PC-3 (cell line): Measurements from ENCODE around the gene GTPBP8.

ENCODE experiments used
- CTCF ChIP-seq: fragments of 300-600 bp; sonication (generic); conservative IDR thresholded peaks from 2 replicates; pipeline ENCODE4 v1.5.1; 2017; ENCODE audit warnings: antibody characterized with exemption, low read depth, mild to moderate bottlenecking, low read length
- EZH2 ChIP-seq: fragments of 300-600 bp; sonication (generic); IDR thresholded peaks from one replicate; pipeline ENCODE4 v1.6.1; 2017; ENCODE audit warnings: antibody characterized with exemption, mild to moderate bottlenecking, low read length; ENCODE audit not compliant: unreplicated experiment
- EZH2phosphoT487 ChIP-seq: fragments of 300-600 bp; sonication (generic); IDR thresholded peaks from 2 replicates; pipeline ENCODE4 v1.6.1; 2018; ENCODE audit warnings: mild to moderate bottlenecking, antibody characterized with exemption, low read length, borderline replicate concordance

GRCh38 chr3:112967828-112968227 lies 23.0 kb upstream of the GTPBP8 start:
- TF ChIP-seq CTCF, result no peak
- TF ChIP-seq EZH2, result no peak
- TF ChIP-seq EZH2phosphoT487, result no peak
